Stimulated activated naive CD4-positive, alpha-beta T cell treated with Interleukin-2 at 50 U/mL for 16 hours (primary cell): ENCODE measurements around the gene MS4A10.

Experiments
- DNase-seq: peaks from one replicate; lab custom pipeline; 2025; lab: John Stamatoyannopoulos, UW

MS4A10 gene

GRCh38 chr11:60849641-60850520, 64.7 kb downstream of the MS4A10 start:
- no peak for DNase-seq
